Measurements from ENCODE around the gene DNAJC13.

The DNAJC13 gene

DNA sequence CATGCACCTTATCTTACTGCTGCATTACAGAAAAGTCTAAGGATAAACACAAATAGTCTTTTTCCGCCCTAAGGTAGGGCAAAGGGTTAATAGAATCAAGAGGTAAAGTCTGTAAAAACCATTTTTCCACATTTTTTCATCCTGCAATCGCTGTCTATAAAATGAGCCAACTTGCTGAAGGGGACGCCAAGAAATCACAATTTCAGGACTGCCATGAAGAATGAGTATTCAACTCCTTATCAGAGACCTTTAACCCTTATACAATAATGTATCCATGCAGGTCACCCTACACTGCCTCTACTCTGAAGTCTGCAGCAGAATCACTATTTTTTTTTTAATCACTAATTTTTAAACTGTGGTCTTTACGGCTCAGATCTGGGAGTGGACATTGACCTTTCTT is 1.1 kb upstream of the DNAJC13 start:
- H3K4me2 ChIP-seq (ENCODE audit: low read depth, low read length, poor library complexity, severe bottlenecking): peak overlapping the region; percentile 84
- peaks cover 31% of the 10 kb centered on the region for H3K4me1 ChIP-seq (ENCODE audit: insufficient read depth, low read length, poor library complexity, severe bottlenecking)
- no peaks in the 10 kb centered on the region for H3K9me3 ChIP-seq (ENCODE audit: insufficient read depth, low read depth, low read length)
- no peak for TF ChIP-seq EZH2phosphoT487 (IDR thresholded peaks at IDR 0.05; ENCODE audit: borderline replicate concordance)
- TF ChIP-seq, protein P1, sequence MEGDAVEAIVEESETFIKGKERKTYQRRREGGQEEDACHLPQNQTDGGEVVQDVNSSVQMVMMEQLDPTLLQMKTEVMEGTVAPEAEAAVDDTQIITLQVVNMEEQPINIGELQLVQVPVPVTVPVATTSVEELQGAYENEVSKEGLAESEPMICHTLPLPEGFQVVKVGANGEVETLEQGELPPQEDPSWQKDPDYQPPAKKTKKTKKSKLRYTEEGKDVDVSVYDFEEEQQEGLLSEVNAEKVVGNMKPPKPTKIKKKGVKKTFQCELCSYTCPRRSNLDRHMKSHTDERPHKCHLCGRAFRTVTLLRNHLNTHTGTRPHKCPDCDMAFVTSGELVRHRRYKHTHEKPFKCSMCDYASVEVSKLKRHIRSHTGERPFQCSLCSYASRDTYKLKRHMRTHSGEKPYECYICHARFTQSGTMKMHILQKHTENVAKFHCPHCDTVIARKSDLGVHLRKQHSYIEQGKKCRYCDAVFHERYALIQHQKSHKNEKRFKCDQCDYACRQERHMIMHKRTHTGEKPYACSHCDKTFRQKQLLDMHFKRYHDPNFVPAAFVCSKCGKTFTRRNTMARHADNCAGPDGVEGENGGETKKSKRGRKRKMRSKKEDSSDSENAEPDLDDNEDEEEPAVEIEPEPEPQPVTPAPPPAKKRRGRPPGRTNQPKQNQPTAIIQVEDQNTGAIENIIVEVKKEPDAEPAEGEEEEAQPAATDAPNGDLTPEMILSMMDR (conservative IDR thresholded peaks at IDR 0.05; ENCODE audit: low read length): no peak
- H3K4me3 ChIP-seq (ENCODE audit: low read length, poor library complexity, severe bottlenecking): peak overlapping the region; percentile 99
- H4K20me1 ChIP-seq (ENCODE audit: insufficient read depth, low read length, poor library complexity, severe bottlenecking): peaks cover 19% of the 10 kb centered on the region
- no peaks in the 10 kb centered on the region for H3F3A ChIP-seq (ENCODE audit: low read depth)
- no peaks in the 10 kb centered on the region for H3K9me2 ChIP-seq (replicated peaks; ENCODE audit: low read depth, low read length)
- no peaks in the 10 kb centered on the region for H3K27me3 ChIP-seq (ENCODE audit: insufficient read depth, low read length, poor library complexity, severe bottlenecking)
- no peak overlapping the region for H3K9ac ChIP-seq (ENCODE audit: low read depth, low read length, poor library complexity, severe bottlenecking)
- H2AFZ ChIP-seq (ENCODE audit: low read length): peak overlapping the region; percentile 95; the same call in 1 of the 2 replicates
- peaks cover 36% of the 10 kb centered on the region for H3K79me2 ChIP-seq (ENCODE audit: insufficient read depth, low read length)
- H3K36me3 ChIP-seq (ENCODE audit: insufficient read depth, low read length): no peaks in the 10 kb centered on the region

DNA sequence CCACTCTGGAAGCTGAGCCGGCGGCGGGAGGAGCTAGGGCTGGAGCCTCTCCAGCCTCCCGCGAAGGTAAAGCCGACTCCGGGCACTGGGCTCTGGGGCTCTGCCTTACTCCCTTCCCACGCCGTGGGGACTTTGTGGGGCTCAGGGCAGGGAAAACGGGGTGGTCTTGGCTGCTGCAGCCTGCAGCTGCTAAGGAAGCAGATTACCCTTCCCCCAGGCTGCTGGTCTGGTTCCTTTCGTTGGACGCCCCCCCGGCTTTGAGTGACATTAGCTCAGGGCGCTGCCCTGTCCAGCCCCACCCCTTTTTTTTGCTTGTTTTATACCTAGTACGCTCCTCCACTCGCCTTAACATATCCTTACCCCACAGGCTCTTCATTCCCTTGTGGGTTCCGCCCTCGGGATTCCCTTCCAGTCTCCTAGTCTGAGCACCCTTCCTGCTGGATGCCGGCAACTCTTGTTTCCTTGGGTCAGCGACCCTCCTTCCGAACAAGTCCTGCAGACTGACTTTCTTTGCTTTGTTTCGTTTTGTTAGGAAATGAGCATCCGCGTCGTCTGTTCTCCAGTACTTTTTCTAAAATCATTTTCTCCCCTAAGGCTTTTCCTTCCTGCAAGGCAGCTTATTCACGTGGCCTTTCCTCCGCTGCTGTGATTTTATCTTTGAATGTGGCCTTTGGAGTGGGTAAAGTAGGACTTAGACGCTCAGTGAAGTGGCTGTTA is 551 bp downstream of the DNAJC13 start:
- no peaks in the 10 kb centered on the region for H3F3A ChIP-seq (ENCODE audit: low read depth)
- H3K4me3 ChIP-seq (ENCODE audit: low read length, poor library complexity, severe bottlenecking): peak overlapping the region; percentile 99
- H3K4me2 ChIP-seq (ENCODE audit: low read depth, low read length, poor library complexity, severe bottlenecking): peak overlapping the region; percentile 98
- peaks cover 47% of the 10 kb centered on the region for H3K79me2 ChIP-seq (ENCODE audit: insufficient read depth, low read length)
- TF ChIP-seq, protein P1 (conservative IDR thresholded peaks at IDR 0.05; ENCODE audit: low read length): no peak
- TF ChIP-seq EZH2phosphoT487 (IDR thresholded peaks at IDR 0.05; ENCODE audit: borderline replicate concordance): no peak
- no peaks in the 10 kb centered on the region for H3K9me3 ChIP-seq (ENCODE audit: insufficient read depth, low read depth, low read length)
- peak overlapping the region; percentile 95 for H2AFZ ChIP-seq (ENCODE audit: low read length)
- H3K36me3 ChIP-seq (ENCODE audit: insufficient read depth, low read length): no peaks in the 10 kb centered on the region
- H3K27me3 ChIP-seq (ENCODE audit: insufficient read depth, low read length, poor library complexity, severe bottlenecking): no peaks in the 10 kb centered on the region
- H3K9me2 ChIP-seq (replicated peaks; ENCODE audit: low read depth, low read length): no peaks in the 10 kb centered on the region
- peaks cover 19% of the 10 kb centered on the region for H4K20me1 ChIP-seq (ENCODE audit: insufficient read depth, low read length, poor library complexity, severe bottlenecking)
- peaks cover 33% of the 10 kb centered on the region for H3K4me1 ChIP-seq (ENCODE audit: insufficient read depth, low read length, poor library complexity, severe bottlenecking)
- peak overlapping the region; percentile 86 for H3K9ac ChIP-seq (ENCODE audit: low read depth, low read length, poor library complexity, severe bottlenecking)

DNA sequence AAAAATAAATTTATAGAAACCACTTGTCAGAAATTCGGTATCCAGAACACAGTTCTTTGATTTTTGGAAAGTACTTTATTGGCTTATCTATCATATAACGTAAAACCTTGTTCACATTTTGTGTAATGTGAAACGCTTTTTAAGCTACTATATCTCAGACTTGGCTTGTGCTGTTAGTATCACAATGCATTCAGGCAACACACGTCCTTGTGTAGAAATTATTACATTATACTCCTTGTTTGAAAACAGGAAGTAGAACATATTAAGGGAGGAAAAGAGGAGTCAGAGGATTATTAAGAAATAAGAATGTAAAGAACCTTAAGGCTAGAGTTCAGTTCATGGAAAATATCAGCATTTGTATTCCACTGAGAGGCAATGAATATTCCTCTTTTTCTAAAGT is 1.6 kb downstream of the DNAJC13 start:
- H3K27me3 ChIP-seq (ENCODE audit: insufficient read depth, low read length, poor library complexity, severe bottlenecking): no peaks in the 10 kb centered on the region
- TF ChIP-seq EZH2phosphoT487 (IDR thresholded peaks at IDR 0.05; ENCODE audit: borderline replicate concordance): no peak
- TF ChIP-seq, protein P1 (conservative IDR thresholded peaks at IDR 0.05; ENCODE audit: low read length): no peak
- H4K20me1 ChIP-seq (ENCODE audit: insufficient read depth, low read length, poor library complexity, severe bottlenecking): peaks cover 24% of the 10 kb centered on the region
- H3K4me1 ChIP-seq (ENCODE audit: insufficient read depth, low read length, poor library complexity, severe bottlenecking): peaks cover 39% of the 10 kb centered on the region
- peak overlapping the region; percentile 99 for H3K4me3 ChIP-seq (ENCODE audit: low read length, poor library complexity, severe bottlenecking)
- H3K79me2 ChIP-seq (ENCODE audit: insufficient read depth, low read length): peaks cover 57% of the 10 kb centered on the region
- H3K36me3 ChIP-seq (ENCODE audit: insufficient read depth, low read length): no peaks in the 10 kb centered on the region
- H2AFZ ChIP-seq (ENCODE audit: low read length): no peak overlapping the region
- no peaks in the 10 kb centered on the region for H3K9me2 ChIP-seq (replicated peaks; ENCODE audit: low read depth, low read length)
- H3K9ac ChIP-seq (ENCODE audit: low read depth, low read length, poor library complexity, severe bottlenecking): peak overlapping the region; percentile 86
- H3F3A ChIP-seq (ENCODE audit: low read depth): no peaks in the 10 kb centered on the region
- H3K9me3 ChIP-seq (ENCODE audit: insufficient read depth, low read depth, low read length): no peaks in the 10 kb centered on the region
- H3K4me2 ChIP-seq (ENCODE audit: low read depth, low read length, poor library complexity, severe bottlenecking): peak overlapping the region; percentile 98

All from Loucy (cell line).